NCI-H69 (cell line): ENCODE results near the gene ACTL8.

ENCODE experiments used
- DNase-seq: peaks from one replicate; lab custom pipeline; 2025; lab: John Stamatoyannopoulos, UW

Gene ACTL8

GRCh38 chr1:17770983-17771382 is 15.8 kb downstream of the ACTL8 start:
- DNase-seq, result no peak

- DNase-seq, result no peak
Observed at GRCh38 chr1:17772615-17773212, 17.6 kb downstream of the ACTL8 start.

GRCh38 chr1:17773591-17774326 is 18.6 kb downstream of the ACTL8 start:
- no peak for DNase-seq

DNA sequence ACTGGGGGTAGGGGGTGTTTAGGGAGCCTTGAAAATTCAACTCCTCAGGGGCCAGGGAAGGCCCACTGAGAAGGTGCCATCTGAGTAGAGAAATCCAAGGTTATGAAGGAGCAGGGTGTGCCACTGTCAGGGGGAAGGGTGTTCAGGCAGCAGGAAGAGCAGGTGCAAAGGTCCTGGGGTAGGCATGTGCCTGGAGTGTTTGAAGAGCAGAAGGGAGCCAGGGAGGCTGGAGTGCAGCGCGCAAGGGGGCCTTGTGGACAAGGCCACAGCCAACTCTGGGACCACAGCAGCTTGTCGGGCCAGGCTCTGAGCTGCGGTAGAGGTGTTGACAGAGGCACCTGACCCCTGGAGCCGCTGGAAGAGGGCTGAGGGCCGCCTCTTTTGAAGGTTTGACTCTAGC is 19.3 kb downstream of the ACTL8 start:
- no peak for DNase-seq

GRCh38 chr1:17775796-17776195 is 20.7 kb downstream of the ACTL8 start:
- no peak for DNase-seq

- no peak for DNase-seq
Observed at GRCh38 chr1:17776426-17776825, 21.3 kb downstream of the ACTL8 start.

DNA sequence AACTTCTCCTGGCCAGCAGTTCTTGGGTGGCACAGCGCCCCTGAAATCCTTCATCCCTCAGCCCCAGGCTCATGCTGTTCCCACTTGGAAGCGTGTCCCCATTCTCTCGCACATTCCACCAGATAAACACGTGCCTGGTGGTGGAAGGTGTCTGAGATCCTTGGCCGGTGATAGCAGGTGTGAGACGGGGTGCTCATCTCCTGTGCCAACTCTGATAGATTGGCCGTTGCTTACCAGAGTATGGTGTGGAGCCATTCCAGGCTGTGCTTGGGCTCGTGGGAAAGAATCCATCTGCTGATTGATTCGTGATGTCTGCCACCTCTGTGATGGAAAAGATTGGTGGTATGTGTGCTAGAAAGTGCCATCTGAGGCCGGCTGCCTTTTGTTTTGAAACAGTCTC is 22.2 kb downstream of the ACTL8 start:
- DNase-seq, result no peak

DNA sequence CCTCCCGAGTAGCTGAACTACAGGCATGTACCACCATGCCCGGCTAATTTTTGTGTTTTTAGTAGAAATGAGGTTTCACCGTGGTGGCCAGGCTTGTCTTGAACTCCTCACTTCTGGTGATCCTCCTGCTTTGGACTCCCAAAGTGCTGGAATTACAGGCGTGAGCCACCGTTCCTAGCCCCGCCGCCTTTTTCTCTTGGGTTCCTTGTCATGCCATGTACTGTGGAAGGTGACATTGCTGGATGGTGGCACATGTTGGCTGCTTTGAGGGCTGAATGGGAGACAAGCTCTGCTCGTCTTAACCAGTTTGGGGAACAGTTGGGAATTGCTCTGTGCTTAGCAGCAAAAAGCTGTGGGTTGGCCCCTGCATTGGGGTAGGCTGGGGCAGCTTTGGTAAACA is 22.7 kb downstream of the ACTL8 start:
- DNase-seq, result no peak

DNA sequence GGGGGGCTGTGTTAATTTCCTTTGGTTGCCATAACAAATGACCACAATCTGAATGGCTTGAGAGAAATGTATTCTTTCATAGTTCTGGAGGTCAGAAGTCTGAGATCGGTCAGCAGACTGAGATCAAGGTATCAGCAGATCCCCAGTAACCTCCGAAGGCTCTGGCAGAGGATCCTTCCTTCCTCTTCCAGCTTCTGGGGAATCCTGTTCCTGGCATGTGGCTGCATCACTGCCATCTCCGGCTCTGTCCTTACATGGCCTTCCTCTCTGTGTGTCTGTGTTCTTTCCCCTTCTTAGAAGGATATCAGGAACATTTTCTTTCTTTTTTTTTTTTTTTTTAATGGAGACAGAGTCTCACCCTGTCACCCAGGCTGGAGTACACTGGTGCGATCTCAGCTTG is 25.8 kb downstream of the ACTL8 start:
- no peak for DNase-seq

GRCh38 chr1:17789926-17790325 is 34.8 kb downstream of the ACTL8 start:
- DNase-seq, result no peak

GRCh38 chr1:17790383-17791054 is 35.4 kb downstream of the ACTL8 start:
- no peak for DNase-seq

DNA sequence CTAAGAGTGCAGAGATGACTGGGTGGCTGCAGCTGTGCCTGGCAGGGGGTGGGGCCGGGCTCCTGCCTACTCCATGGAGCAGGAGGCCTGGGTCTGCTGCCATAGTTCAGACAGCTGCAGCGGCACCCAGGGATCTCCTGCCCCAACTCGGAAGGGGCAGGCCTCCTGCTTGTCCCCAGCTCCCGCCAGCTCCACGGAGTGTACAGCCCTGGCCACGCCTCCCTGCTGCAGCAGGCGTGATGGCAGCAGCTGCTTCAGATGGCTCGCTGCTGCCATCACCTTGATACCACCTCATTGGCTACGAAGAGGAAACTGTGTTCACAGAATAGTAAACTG is 35.9 kb downstream of the ACTL8 start:
- DNase-seq, result no peak

GRCh38 chr1:17791480-17791879 is 36.3 kb downstream of the ACTL8 start:
- no peak for DNase-seq

DNA sequence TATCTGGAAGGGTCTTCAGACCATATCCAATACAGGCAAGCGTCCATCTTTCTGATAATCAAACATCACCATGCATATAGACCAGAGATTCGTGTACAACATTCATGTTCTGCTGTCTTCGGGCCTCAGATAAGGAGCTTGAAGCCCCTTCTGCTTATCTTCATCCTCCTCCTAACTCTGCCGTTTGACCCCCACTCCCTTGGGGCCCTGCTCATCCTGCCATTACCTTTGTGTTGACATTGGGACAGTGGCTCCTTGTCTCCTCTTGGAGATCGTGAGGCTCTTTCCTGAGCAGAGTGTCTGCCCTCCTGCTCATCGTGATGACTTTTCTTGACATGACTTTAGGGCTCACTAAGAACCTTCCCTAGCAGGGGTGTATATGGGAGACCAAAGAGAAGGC is 37.3 kb downstream of the ACTL8 start:
- DNase-seq, result no peak

GRCh38 chr1:17795081-17795809 is 40.1 kb downstream of the ACTL8 start:
- DNase-seq, result no peak

GRCh38 chr1:17795836-17796645 is 40.9 kb downstream of the ACTL8 start:
- no peak for DNase-seq

DNA sequence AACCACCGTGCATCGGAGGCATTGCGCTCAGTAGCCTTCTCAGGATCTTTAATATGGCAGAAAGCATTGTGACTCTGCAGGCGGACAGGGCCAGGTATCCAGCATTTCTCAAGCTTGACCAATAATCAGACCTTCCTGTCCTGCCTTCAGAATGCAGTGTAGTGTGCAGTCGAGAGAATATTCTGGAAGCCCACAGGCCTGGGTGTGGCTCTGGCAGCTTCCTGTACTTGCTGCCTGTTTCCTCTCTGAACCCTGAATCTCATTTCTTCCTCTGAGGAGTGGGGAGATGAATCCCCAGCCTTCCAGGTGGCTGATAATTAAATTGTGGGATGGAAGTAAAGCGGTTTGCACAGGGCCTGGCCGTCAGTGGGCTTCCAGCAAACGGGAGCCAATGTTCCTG is 42.3 kb downstream of the ACTL8 start:
- DNase-seq, result no peak

- DNase-seq, result no peak
Observed at GRCh38 chr1:17798011-17798410, 42.9 kb downstream of the ACTL8 start.

DNA sequence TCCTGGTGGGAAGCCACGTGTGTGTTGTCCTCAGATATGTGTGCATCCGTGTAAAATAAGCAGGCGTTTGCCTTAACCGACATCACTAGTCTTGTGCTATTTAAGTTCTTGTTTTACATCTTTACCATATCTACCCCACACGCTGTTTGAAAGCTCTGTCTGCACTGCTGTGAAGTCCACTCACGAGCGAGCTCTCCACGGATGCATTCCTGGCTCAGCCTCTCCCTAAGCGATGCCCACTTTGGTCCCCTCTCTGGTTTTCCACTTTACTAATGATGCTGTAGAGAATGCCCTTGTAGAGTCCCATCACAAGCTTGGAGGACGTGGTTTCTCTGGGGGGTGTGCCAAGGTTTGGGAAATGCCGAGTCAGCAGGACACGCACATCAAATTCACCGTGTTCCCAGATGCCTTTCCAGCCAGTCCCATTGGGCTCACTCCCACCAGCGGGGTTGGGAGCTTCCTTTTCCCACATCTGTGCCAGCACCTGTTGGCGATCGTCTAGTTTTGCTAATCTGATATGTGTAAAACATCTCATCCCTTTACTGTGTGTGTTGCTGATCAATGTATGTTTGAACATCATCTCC is 43.8 kb downstream of the ACTL8 start:
- no peak for DNase-seq

- no peak for DNase-seq
Observed at GRCh38 chr1:17799642-17800041, 44.5 kb downstream of the ACTL8 start.

DNA sequence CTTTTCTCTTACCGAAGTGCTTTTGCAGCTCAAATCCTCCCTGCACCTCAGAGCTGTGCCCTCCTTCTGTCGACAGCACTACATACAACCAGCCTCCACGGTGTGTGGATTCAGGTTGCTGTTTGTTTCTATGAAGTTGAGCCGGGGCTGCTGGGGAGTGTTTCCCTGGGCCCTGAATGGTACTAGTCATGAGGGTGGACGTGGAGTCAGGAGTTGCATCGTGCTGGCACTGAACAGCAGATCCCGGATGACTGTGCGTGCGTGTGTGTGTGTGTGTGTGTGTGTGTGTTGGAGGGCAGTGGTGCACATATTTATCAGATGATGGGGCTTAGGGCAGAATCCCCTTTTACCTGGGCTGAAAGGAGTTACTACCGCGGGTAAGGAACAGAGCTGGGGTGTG is 47.0 kb downstream of the ACTL8 start:
- DNase-seq, result no peak

GRCh38 chr1:17802945-17803344 is 47.8 kb downstream of the ACTL8 start:
- no peak for DNase-seq
